ENCODE data around the gene C8B.

C8B gene

GRCh38 chr1:57003398-57004139 lies 37.8 kb upstream of the C8B start:
- no peak overlapping the region for H3K4me3 ChIP-seq (ENCODE audit: insufficient read length, low read depth)
- no peaks in the 10 kb centered on the region for H3K36me3 ChIP-seq (ENCODE audit: insufficient read depth, insufficient read length, low read length)
- DNase-seq (ENCODE audit: low read depth, low spot score) = no peak
- H3K9ac ChIP-seq (ENCODE audit: insufficient read length, low read depth) = no peak overlapping the region
- no peaks in the 10 kb centered on the region for H3K4me1 ChIP-seq (ENCODE audit: insufficient read depth, insufficient read length)
- TF ChIP-seq ZNF274 (IDR thresholded peaks at IDR 0.05; ENCODE audit: low read depth, low read length) = no peak
- no peak for TF ChIP-seq YY1 (IDR thresholded peaks at IDR 0.05; ENCODE audit: insufficient read depth, insufficient read length)
- no peak for TF ChIP-seq SUZ12 (IDR thresholded peaks at IDR 0.05; ENCODE audit: extremely low read depth, insufficient read depth, insufficient read length)
- H3K9me3 ChIP-seq (ENCODE audit: insufficient read depth, low read length) = no peaks in the 10 kb centered on the region
- H3K27me3 ChIP-seq (ENCODE audit: insufficient read depth, insufficient read length) = no peaks in the 10 kb centered on the region

- no peaks in the 10 kb centered on the region for H3K9me3 ChIP-seq (ENCODE audit: insufficient read depth, low read length)
- no peak overlapping the region for H3K4me3 ChIP-seq (ENCODE audit: insufficient read length, low read depth)
- H3K36me3 ChIP-seq (ENCODE audit: insufficient read depth, insufficient read length, low read length) = no peaks in the 10 kb centered on the region
- DNase-seq (ENCODE audit: low read depth, low spot score) = no peak
- no peak overlapping the region for H3K9ac ChIP-seq (ENCODE audit: insufficient read length, low read depth)
- H3K27me3 ChIP-seq (ENCODE audit: insufficient read depth, insufficient read length) = no peaks in the 10 kb centered on the region
- no peaks in the 10 kb centered on the region for H3K4me1 ChIP-seq (ENCODE audit: insufficient read depth, insufficient read length)
- no peak for TF ChIP-seq YY1 (IDR thresholded peaks at IDR 0.05; ENCODE audit: insufficient read depth, insufficient read length)
Measured at GRCh38 chr1:56995414-56996100, 29.7 kb upstream of the C8B start.

DNA sequence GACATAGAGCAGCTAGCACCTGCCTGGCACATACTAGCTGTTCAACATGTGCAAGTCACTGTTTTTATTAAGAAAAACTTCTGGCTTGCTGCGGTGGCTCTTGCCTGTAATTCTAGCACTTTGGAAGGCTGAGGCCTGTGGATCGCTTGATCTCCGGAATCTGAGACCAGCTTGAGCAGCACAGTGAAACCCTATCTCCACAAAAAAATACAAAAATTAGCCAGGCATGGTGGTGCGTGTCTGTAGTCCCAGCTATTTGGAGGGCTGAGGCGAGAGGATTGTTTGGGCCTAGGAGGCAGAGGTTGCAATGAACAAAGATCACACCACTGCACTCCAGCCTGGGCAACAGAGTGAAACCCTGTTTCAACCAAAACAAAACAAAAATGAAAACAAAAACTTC lies 27.7 kb upstream of the C8B start:
- H3K36me3 ChIP-seq (ENCODE audit: insufficient read depth, insufficient read length, low read length) = no peaks in the 10 kb centered on the region
- H3K9me3 ChIP-seq (ENCODE audit: insufficient read depth, low read length) = no peaks in the 10 kb centered on the region
- H3K4me3 ChIP-seq (ENCODE audit: insufficient read length, low read depth) = no peak overlapping the region
- H3K9ac ChIP-seq (ENCODE audit: insufficient read length, low read depth) = no peak overlapping the region
- no peak for DNase-seq (ENCODE audit: low read depth, low spot score)
- no peak for TF ChIP-seq SUZ12 (IDR thresholded peaks at IDR 0.05; ENCODE audit: extremely low read depth, insufficient read depth, insufficient read length)
- TF ChIP-seq YY1 (IDR thresholded peaks at IDR 0.05; ENCODE audit: insufficient read depth, insufficient read length) = no peak
- no peak for TF ChIP-seq ZNF274 (IDR thresholded peaks at IDR 0.05; ENCODE audit: low read depth, low read length)
- no peaks in the 10 kb centered on the region for H3K27me3 ChIP-seq (ENCODE audit: insufficient read depth, insufficient read length)
- no peaks in the 10 kb centered on the region for H3K4me1 ChIP-seq (ENCODE audit: insufficient read depth, insufficient read length)

GRCh38 chr1:56992318-56993125 lies 26.7 kb upstream of the C8B start:
- DNase-seq (ENCODE audit: low read depth, low spot score) = no peak
- Histone ChIP-seq H3K36me3 (ENCODE audit: insufficient read depth, insufficient read length, low read length) (no peaks in the 10 kb centered on the region), H3K27me3 (ENCODE audit: insufficient read depth, insufficient read length) (no peaks in the 10 kb centered on the region), H3K9ac (ENCODE audit: insufficient read length, low read depth) (no peak overlapping the region), H3K4me3 (ENCODE audit: insufficient read length, low read depth) (no peak overlapping the region), H3K4me1 (ENCODE audit: insufficient read depth, insufficient read length) (no peaks in the 10 kb centered on the region), H3K9me3 (ENCODE audit: insufficient read depth, low read length) (no peaks in the 10 kb centered on the region)
- TF ChIP-seq ZNF274 (IDR thresholded peaks at IDR 0.05; ENCODE audit: low read depth, low read length) = no peak

DNA sequence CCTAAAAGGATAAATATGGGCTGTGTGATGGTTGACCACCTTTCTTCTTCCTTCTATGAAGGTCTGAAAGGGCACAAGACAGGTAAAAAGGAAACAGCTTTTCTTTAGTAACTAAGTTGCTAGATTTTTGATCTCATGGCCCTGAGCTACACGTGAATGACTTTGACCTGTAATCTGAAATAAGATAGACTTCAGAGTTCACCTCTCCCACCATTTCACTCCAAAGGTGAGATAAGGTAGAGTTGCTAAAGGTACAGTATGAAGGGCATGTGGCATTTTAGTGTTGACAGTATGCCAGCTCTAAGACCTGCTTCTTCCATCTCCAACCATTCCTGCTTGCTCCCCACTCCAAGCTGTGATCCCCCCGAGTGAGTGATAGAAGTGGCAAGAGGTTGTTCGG lies 25.8 kb upstream of the C8B start:
- H3K4me3 ChIP-seq (ENCODE audit: insufficient read length, low read depth) = no peak overlapping the region
- no peak for TF ChIP-seq SUZ12 (IDR thresholded peaks at IDR 0.05; ENCODE audit: extremely low read depth, insufficient read depth, insufficient read length)
- no peak for TF ChIP-seq YY1 (IDR thresholded peaks at IDR 0.05; ENCODE audit: insufficient read depth, insufficient read length)
- TF ChIP-seq ZNF274 (IDR thresholded peaks at IDR 0.05; ENCODE audit: low read depth, low read length) = no peak
- H3K9me3 ChIP-seq (ENCODE audit: insufficient read depth, low read length) = no peaks in the 10 kb centered on the region
- no peak overlapping the region for H3K9ac ChIP-seq (ENCODE audit: insufficient read length, low read depth)
- no peaks in the 10 kb centered on the region for H3K4me1 ChIP-seq (ENCODE audit: insufficient read depth, insufficient read length)
- no peak for DNase-seq (ENCODE audit: low read depth, low spot score)
- no peaks in the 10 kb centered on the region for H3K27me3 ChIP-seq (ENCODE audit: insufficient read depth, insufficient read length)
- no peaks in the 10 kb centered on the region for H3K36me3 ChIP-seq (ENCODE audit: insufficient read depth, insufficient read length, low read length)

DNA sequence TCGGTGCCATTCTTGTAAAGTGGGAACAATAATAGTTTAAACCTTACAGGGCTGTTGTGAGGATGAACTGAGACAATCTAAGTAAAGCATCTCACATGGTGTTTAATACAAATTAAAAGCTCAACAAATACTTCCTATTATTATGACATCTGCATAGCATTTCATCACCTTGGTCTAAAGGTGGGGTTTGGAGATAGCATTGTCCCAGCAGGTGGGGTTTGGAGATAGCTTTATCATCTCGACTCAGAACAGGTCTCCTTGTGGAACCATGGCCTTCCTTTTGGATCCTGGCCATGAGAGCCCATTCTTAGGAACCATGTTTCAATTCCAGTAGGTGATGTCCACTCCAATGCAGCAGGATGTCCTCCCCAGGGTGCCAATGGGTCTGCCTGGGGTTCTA lies 20.6 kb upstream of the C8B start:
- TF ChIP-seq YY1 (IDR thresholded peaks at IDR 0.05; ENCODE audit: insufficient read depth, insufficient read length) = no peak
- TF ChIP-seq SUZ12 (IDR thresholded peaks at IDR 0.05; ENCODE audit: extremely low read depth, insufficient read depth, insufficient read length) = no peak
- TF ChIP-seq ZNF274 (IDR thresholded peaks at IDR 0.05; ENCODE audit: low read depth, low read length) = no peak
- H3K4me3 ChIP-seq (ENCODE audit: insufficient read length, low read depth) = no peak overlapping the region
- H3K36me3 ChIP-seq (ENCODE audit: insufficient read depth, insufficient read length, low read length) = no peaks in the 10 kb centered on the region
- no peaks in the 10 kb centered on the region for H3K27me3 ChIP-seq (ENCODE audit: insufficient read depth, insufficient read length)
- H3K4me1 ChIP-seq (ENCODE audit: insufficient read depth, insufficient read length) = no peaks in the 10 kb centered on the region
- H3K9ac ChIP-seq (ENCODE audit: insufficient read length, low read depth) = no peak overlapping the region
- no peak for DNase-seq (ENCODE audit: low read depth, low spot score)
- H3K9me3 ChIP-seq (ENCODE audit: insufficient read depth, low read length) = no peaks in the 10 kb centered on the region

GRCh38 chr1:56985857-56986256 lies 20.0 kb upstream of the C8B start:
- Histone ChIP-seq H3K9ac (ENCODE audit: insufficient read length, low read depth) (no peak overlapping the region), H3K4me3 (ENCODE audit: insufficient read length, low read depth) (no peak overlapping the region), H3K9me3 (ENCODE audit: insufficient read depth, low read length) (no peaks in the 10 kb centered on the region), H3K27me3 (ENCODE audit: insufficient read depth, insufficient read length) (no peaks in the 10 kb centered on the region), H3K36me3 (ENCODE audit: insufficient read depth, insufficient read length, low read length) (no peaks in the 10 kb centered on the region), H3K4me1 (ENCODE audit: insufficient read depth, insufficient read length) (no peaks in the 10 kb centered on the region)
- no peak for TF ChIP-seq YY1 (IDR thresholded peaks at IDR 0.05; ENCODE audit: insufficient read depth, insufficient read length)
- no peak for TF ChIP-seq SUZ12 (IDR thresholded peaks at IDR 0.05; ENCODE audit: extremely low read depth, insufficient read depth, insufficient read length)
- no peak for TF ChIP-seq ZNF274 (IDR thresholded peaks at IDR 0.05; ENCODE audit: low read depth, low read length)
- no peak for DNase-seq (ENCODE audit: low read depth, low spot score)
